Prostate gland (tissue), 2 donors: ENCODE measurements around the gene MKLN1.

ENCODE experiments used
- CTCF ChIP-seq, 4 experiments: fragments of 200-600 bp in 2 of 4; fragments of 450-650 bp in 2 of 4; sonication (generic) in 2 of 4; IDR thresholded peaks; 1 replicate in 3 of 4; 2 replicates in 1 of 4; pipeline ENCODE4 v1.5.1; 2016 to 2019; ENCODE audit warnings: antibody characterized with exemption in 4 of 4, mild to moderate bottlenecking in 2 of 4, moderate library complexity in 2 of 4
- POLR2A ChIP-seq: fragments of 450-650 bp; IDR thresholded peaks from one replicate; pipeline ENCODE4 v1.6.1; 2016; ENCODE audit warnings: antibody characterized with exemption, mild to moderate bottlenecking

- TF ChIP-seq CTCF (IDR thresholded peaks at IDR 0.05) (no peak), POLR2A (no peak)
Measured at GRCh38 chr7:131537571-131537978, 209.9 kb downstream of the MKLN1 start.
